ENCODE data around the gene SERINC5. TPM values are rescaled to one million over a fixed set of nuclear protein-coding genes. Genes with fewer than 3 reads are reported as not detected.
A peak's percentile ranks its signal among the peaks of the same experiment; 100 is the strongest.
"Not testable (repeated sequence)": the region's sequence is repeated elsewhere in the genome, so short reads cannot be mapped to it uniquely, and the experiment has no call there.

SERINC5 gene
- total and polyA plus RNA-seq, 12 donors = 2.3 to 21.9 (median 14.8) TPM

GRCh38 chr5:80140496-80140895, 115.4 kb downstream of the SERINC5 start:
- 91 to 95% methylated on average over 3 of the region's 3 CpGs for WGBS, 2 donors
- H3K9me3 ChIP-seq = no peaks in the 10 kb centered on the region
- ATAC-seq (no peak), DNase-seq (no peak)
- peaks cover 0 to 81% (median 25%) of the 10 kb centered on the region in 9 donors for H3K4me1 ChIP-seq
- TF ChIP-seq CTCF (IDR thresholded peaks at IDR 0.05) = no peak
- no peaks in the 10 kb centered on the region for H3K27me3 ChIP-seq
- peak overlapping the region in 9 of 10 donors; percentile 65 to 89 (median 86) for H3K27ac ChIP-seq
- intact Hi-C loops (cut with DNase I) = loop anchor here in 4 of 10 donors (2.0 to 5.0 kb wide), 3 partner anchors 52 to 117 kb away; partner anchors contain the start of gene SERINC5 (in 4 of the 4)
- peaks cover 0 to 48% (median 9%) of the 10 kb centered on the region in 9 donors for H3K36me3 ChIP-seq
- no peak overlapping the region for H3K4me3 ChIP-seq

DNA sequence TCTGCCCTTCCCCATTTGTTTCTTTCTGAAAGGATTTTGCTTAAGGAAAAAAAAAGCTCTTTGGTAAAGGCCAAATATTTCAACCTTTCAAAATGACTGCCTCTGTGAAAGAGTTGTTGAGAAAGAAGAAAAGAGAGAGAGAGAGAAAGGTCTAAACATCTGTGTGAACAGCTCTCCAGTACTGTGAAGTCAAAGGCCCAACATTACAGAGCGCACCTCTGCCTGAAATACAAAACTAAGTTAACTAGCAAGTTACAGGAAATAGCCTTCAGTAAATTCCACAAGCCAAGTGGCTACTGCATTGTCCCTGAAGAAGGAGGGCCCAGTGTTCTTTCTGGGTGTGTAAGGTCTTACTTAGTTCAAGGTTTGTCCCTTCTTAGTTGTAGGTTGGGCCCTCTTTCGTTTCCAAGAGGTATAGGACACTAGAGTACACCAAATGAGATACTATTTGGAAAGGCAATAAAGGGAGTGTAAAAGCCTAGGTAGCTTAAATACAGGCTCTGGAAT, 116.3 kb downstream of the SERINC5 start:
- WGBS, 2 donors = 84 to 96% methylated on average over 2 of the region's 2 CpGs
- Histone ChIP-seq H3K36me3 (peaks cover 0 to 38% (median 4%) of the 10 kb centered on the region in 9 donors), H3K4me1 (peaks cover 0 to 81% (median 29%) of the 10 kb centered on the region in 9 donors), H3K27me3 (no peaks in the 10 kb centered on the region), H3K4me3 (no peak overlapping the region), H3K27ac (peak overlapping the region in 3 of 10 donors; percentile 8 to 88 (median 24)), H3K9me3 (no peaks in the 10 kb centered on the region)
- DNase-seq = no peak
- ATAC-seq = no peak
- TF ChIP-seq CTCF (IDR thresholded peaks at IDR 0.05) = no peak
- intact Hi-C loops (cut with DNase I) = no loop called here

- H3K27me3 ChIP-seq = no peaks in the 10 kb centered on the region
- 98 to 100% methylated on average over 6 of the region's 6 CpGs for WGBS, 2 donors
- H3K4me1 ChIP-seq = peaks cover 0 to 80% (median 34%) of the 10 kb centered on the region in 9 donors
- no peak overlapping the region for H3K27ac ChIP-seq
- intact Hi-C loops (cut with DNase I) = no loop called here
- no peak for ATAC-seq
- TF ChIP-seq CTCF (IDR thresholded peaks at IDR 0.05) = no peak
- H3K9me3 ChIP-seq = no peaks in the 10 kb centered on the region
- DNase-seq = no peak
- H3K4me3 ChIP-seq = no peak overlapping the region
- H3K36me3 ChIP-seq = peaks cover 0 to 27% (median 0%) of the 10 kb centered on the region in 9 donors
Observed at GRCh38 chr5:80138486-80138885, 117.4 kb downstream of the SERINC5 start.

- not testable (repeated sequence) for DNase-seq, H3K27me3 ChIP-seq, H3K9me3 ChIP-seq, H3K4me3 ChIP-seq, ATAC-seq
- intact Hi-C loops (cut with DNase I) = loop anchor here in 1 of 10 donors (2.0 kb wide), 1 partner anchor 120 kb away; the partner anchor contains the start of gene SERINC5
- H3K27ac ChIP-seq = peak overlapping the region in 1 of 10 donors; percentile 87
- peaks cover 0 to 17% (median 0%) of the 10 kb centered on the region in 9 donors for H3K36me3 ChIP-seq
- 96 to 97% methylated on average over 7 of the region's 7 CpGs for WGBS, 2 donors
- peaks cover 0 to 65% (median 26%) of the 10 kb centered on the region in 9 donors for H3K4me1 ChIP-seq
Observed at GRCh38 chr5:80136798-80137197, 119.0 kb downstream of the SERINC5 start.

GRCh38 chr5:80134876-80135275, 121.0 kb downstream of the SERINC5 start:
- no peaks in the 10 kb centered on the region for H3K27me3 ChIP-seq
- H3K4me1 ChIP-seq = peaks cover 0 to 46% (median 13%) of the 10 kb centered on the region in 9 donors
- no peak overlapping the region for H3K4me3 ChIP-seq
- no peak for TF ChIP-seq CTCF (IDR thresholded peaks at IDR 0.05)
- DNase-seq (no peak), ATAC-seq (peak in 2 of 8 donors; percentile 24 to 28)
- 60 to 74% methylated on average over 3 of the region's 3 CpGs for WGBS, 2 donors
- peak overlapping the region in 6 of 10 donors; percentile 16 to 87 (median 22) for H3K27ac ChIP-seq
- peaks cover 0 to 16% (median 0%) of the 10 kb centered on the region in 9 donors for H3K36me3 ChIP-seq
- intact Hi-C loops (cut with DNase I) = no loop called here
- no peaks in the 10 kb centered on the region for H3K9me3 ChIP-seq
